ENCODE measurements around the gene PPP2R5A.

DNA sequence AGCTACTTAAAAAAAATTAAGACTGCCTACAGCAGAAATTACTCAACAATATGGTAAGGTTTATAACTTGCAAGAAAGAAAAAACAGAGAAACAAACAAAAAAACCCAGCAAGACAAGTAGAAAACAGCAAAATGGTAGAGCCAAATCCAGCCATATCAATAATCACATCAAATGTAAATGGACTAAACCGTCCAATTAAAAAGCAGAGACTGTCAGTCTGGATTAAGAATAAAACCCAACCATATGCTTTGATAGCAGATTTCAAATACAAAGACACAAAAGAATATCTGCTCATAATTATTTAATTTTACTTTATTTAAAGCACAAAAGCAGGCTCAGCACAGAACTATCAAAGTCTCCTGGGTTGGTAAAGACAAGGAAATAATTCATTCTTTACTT lies 112.0 kb downstream of the PPP2R5A start:
- TF ChIP-seq POLR2AphosphoS5 (IDR thresholded peaks at IDR 0.05) (no peak), POLR2A (IDR thresholded peaks at IDR 0.05) (no peak)

Data from spleen (tissue), 3 donors.